ENCODE results near the gene HSD3B7. TPM values are rescaled to one million over a fixed set of nuclear protein-coding genes. Genes with fewer than 3 reads are reported as not detected.

HSD3B7 gene
- total RNA-seq, 1 experiment from 2014 or later, result 5.5 TPM

DNA sequence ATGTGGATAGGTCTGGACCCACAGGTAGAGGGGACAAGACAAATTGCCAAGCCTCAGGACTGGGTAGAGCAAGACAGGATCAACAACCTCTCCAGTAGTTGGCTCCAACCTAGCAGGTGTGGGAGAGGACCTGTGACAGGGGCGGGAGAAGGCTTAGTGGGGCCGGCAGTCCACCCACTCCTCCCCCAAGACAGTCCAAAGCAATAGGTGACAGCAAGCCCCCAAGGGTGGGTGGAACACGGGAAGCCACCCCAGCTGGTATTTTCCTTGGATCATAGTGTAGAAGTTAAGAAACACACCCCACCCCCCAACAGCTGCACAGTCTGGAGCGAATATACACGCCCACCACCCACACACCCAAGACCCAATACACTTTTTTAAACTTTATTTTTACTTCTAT, 44.3 kb downstream of the HSD3B7 start:
- Histone ChIP-seq H2BK12ac (ENCODE audit: insufficient read length, low read depth, low read length) (no peak overlapping the region), H2BK20ac (ENCODE audit: low read depth, low read length, poor library complexity, severe bottlenecking) (no peak overlapping the region), H3K18ac (ENCODE audit: insufficient read length, low read depth, low read length) (no peak overlapping the region), H2BK15ac (ENCODE audit: low read depth, low read length) (no peak overlapping the region), H3K9me3 (ENCODE audit: control insufficient read depth, low read depth, low read length) (no peaks in the 10 kb centered on the region), H3K4me1 (ENCODE audit: insufficient read depth, low read length) (no peaks in the 10 kb centered on the region), H3K14ac (ENCODE audit: insufficient read depth, low read length) (no peak overlapping the region), H4K5ac (ENCODE audit: insufficient read length, low read depth, low read length) (no peak overlapping the region), H3K23ac (ENCODE audit: insufficient read length, low read depth, low read length) (no peak overlapping the region), H4K91ac (ENCODE audit: insufficient read length, low read depth, low read length) (no peak overlapping the region), H3K4ac (ENCODE audit: low read depth, low read length) (no peak overlapping the region), H3K27me3 (ENCODE audit: insufficient read depth, low read length) (no peaks in the 10 kb centered on the region), H2BK5ac (ENCODE audit: insufficient read length, low read length) (no peak overlapping the region), H3K56ac (ENCODE audit: insufficient read length, low read depth, low read length) (no peak overlapping the region), H2BK120ac (ENCODE audit: low read depth, low read length, poor library complexity, severe bottlenecking) (no peak overlapping the region), H2AFZ (ENCODE audit: low read length) (no peak overlapping the region), H2AK5ac (ENCODE audit: insufficient read length, low read length) (no peak overlapping the region), H3K27ac (ENCODE audit: insufficient read length, low read depth, low read length) (no peak overlapping the region), H4K20me1 (ENCODE audit: control insufficient read depth, insufficient read depth, insufficient read length) (peaks cover 5% of the 10 kb centered on the region), H3K9ac (ENCODE audit: extremely low read depth, insufficient read length, low read length) (no peak overlapping the region), H3K23me2 (ENCODE audit: insufficient read length, low read depth, low read length, poor library complexity, severe bottlenecking) (peaks cover 15% of the 10 kb centered on the region), H4K8ac (replicated peaks; ENCODE audit: insufficient read length, low read depth, low read length) (no peak overlapping the region), H3K4me2 (ENCODE audit: insufficient read depth, insufficient read length, low read length) (no peak overlapping the region), H3K79me1 (ENCODE audit: insufficient read depth, low read depth, low read length, poor library complexity, severe bottlenecking) (no peaks in the 10 kb centered on the region), H3K79me2 (ENCODE audit: insufficient read depth, low read length) (no peaks in the 10 kb centered on the region), H3T11ph (ENCODE audit: low read length) (no peak overlapping the region)
- Mint-ChIP-seq H3K9me3 (no peaks in the 10 kb centered on the region), H3K4me1 (peaks cover 7 to 21% of the 10 kb centered on the region in 2 experiments), H3K4me3 (no peak overlapping the region), H3K36me3 (ENCODE audit: insufficient read depth in 1 of 3, low read depth in 3 of 3) (no peaks in the 10 kb centered on the region), H3K27ac (no peak overlapping the region; a peak in 1 of 7 replicates), H3K27me3 (ENCODE audit: low read depth) (no peaks in the 10 kb centered on the region; the same call in 1 of the 2 replicates)
- TF ChIP-seq, protein P1, sequence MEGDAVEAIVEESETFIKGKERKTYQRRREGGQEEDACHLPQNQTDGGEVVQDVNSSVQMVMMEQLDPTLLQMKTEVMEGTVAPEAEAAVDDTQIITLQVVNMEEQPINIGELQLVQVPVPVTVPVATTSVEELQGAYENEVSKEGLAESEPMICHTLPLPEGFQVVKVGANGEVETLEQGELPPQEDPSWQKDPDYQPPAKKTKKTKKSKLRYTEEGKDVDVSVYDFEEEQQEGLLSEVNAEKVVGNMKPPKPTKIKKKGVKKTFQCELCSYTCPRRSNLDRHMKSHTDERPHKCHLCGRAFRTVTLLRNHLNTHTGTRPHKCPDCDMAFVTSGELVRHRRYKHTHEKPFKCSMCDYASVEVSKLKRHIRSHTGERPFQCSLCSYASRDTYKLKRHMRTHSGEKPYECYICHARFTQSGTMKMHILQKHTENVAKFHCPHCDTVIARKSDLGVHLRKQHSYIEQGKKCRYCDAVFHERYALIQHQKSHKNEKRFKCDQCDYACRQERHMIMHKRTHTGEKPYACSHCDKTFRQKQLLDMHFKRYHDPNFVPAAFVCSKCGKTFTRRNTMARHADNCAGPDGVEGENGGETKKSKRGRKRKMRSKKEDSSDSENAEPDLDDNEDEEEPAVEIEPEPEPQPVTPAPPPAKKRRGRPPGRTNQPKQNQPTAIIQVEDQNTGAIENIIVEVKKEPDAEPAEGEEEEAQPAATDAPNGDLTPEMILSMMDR (conservative IDR thresholded peaks at IDR 0.05), result no peak
- no peak for DNase-seq
- no CpG with 5 or more reads among the region's 5 CpGs for WGBS (ENCODE audit: extremely low coverage, insufficient read length, low lambda C conversion rate)
